Testis (tissue), 3 donors: ENCODE results near the gene CENPP. TPM values are rescaled to one million over a fixed set of nuclear protein-coding genes. Genes with fewer than 3 reads are reported as not detected.

Source experiments
- DNase-seq: peaks from one replicate; pipeline ENCODE4 v3.0.0-alpha.2; 2019
- H3K27ac ChIP-seq, 2 donors: fragments of 200-600 bp; sonication (generic); one replicate each; pipeline ENCODE4 v1.5.1; 2019
- H3K27me3 ChIP-seq: fragments of 200-600 bp; sonication (generic); one replicate; pipeline ENCODE4 v1.5.1; 2019
- H3K36me3 ChIP-seq: fragments of 200-600 bp; sonication (generic); one replicate; pipeline ENCODE4 v1.5.1; 2017; ENCODE audit warnings: low read depth; ENCODE audit errors: missing control alignments
- H3K4me1 ChIP-seq: fragments of 200-600 bp; sonication (generic); one replicate; pipeline ENCODE4 v1.5.1; 2019
- H3K4me3 ChIP-seq, 2 donors: fragments of 200-600 bp; sonication (generic); one replicate each; pipeline ENCODE4 v1.5.1; 2017 to 2019
- H3K9me3 ChIP-seq: fragments of 200-600 bp; sonication (generic); one replicate; pipeline ENCODE4 v1.5.1; 2017
- POLR2A ChIP-seq: fragments of 450-650 bp; IDR thresholded peaks from one replicate; pipeline ENCODE4 v1.6.1; 2017; ENCODE audit warnings: antibody characterized with exemption, mild to moderate bottlenecking, moderate library complexity
- WGBS, 2 donors: methylation state at CpG; one replicate each; pipeline ENCODE4 v1.1.5; 2018; 5-methylcytosine and 5-hydroxymethylcytosine counted together
- intact Hi-C: fragments of 100-400 bp; cut with DNase I; formaldehyde crosslinking; loops from one replicate; pipeline ENCODE4 v1.15.1; 2023; ENCODE audit warnings: low total_unique reads
- microRNA-seq, 2 donors: library from miRNA; unstranded; fragments of <30 nt; microRNA quantifications; one replicate each; pipeline ENCODE4, GENCODE V29; 2016; ENCODE audit warnings: borderline number of aligned reads in 2 of 2, borderline replicate concordance in 1 of 2
- polyA plus RNA-seq: library from polyadenylated mRNA; stranded (reverse); fragments of 350-450 nt; fragmentation: Illumina TruSeq; extraction: RNeasy Lipid Tissue Mini Kit (QIAGEN cat#74804); gene quantifications from one replicate; pipeline ENCODE4 v1.2.3, GENCODE V29; 2014; ENCODE audit warnings: low read depth, low replicate concordance; ENCODE audit not compliant: insufficient read depth
- small RNA-seq, 2 donors: library from RNA; depleted of rRNA; stranded (forward); fragments of <200 nt; gene quantifications; one replicate each; pipeline ENCODE3, GENCODE V24; 2016
- total RNA-seq, 2 donors: library from RNA; depleted of rRNA; stranded (reverse); fragments of >200 nt; gene quantifications; one replicate each; pipeline ENCODE4 v1.2.3, GENCODE V29; 2016
- TF ChIP-seq, protein P1 (sequence below), 3 experiments: fragments of 450-650 bp in 2 of 3; fragments of 200-600 bp in 1 of 3; sonication (generic) in 1 of 3; IDR thresholded peaks; one replicate each; pipeline ENCODE4 v1.5.1; 2016 to 2019; ENCODE audit warnings: antibody characterized with exemption in 3 of 3, mild to moderate bottlenecking in 2 of 3, moderate library complexity in 1 of 3

CENPP gene
- total and polyA plus RNA-seq, 3 donors from 2014 or later = 8.1 to 12.1 (median 9.6) TPM

DNA sequence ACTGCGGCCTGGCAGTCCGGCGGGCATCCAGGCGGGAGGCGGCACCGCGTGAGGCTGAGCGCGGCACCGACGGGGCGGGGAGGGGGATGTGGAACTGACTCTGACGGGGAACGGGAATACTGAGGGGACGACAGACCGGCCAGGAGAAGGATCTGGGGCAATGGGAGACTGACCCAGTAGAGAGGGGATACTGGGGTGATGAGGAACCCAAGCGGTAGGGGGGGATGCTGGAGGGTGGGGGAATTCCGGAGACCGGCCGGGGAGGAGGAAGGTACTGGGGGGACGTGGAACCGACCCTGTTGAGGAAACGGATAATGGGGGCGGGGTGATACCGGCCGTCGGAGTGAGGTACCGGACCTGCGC is 343.8 kb downstream of the CENPP start:
- Histone ChIP-seq H3K27me3 (no peaks in the 10 kb centered on the region), H3K27ac (peak overlapping the region; percentile 52 to 83), H3K4me1 (peaks cover 12% of the 10 kb centered on the region), H3K9me3 (no peaks in the 10 kb centered on the region), H3K36me3 (no peaks in the 10 kb centered on the region), H3K4me3 (peak overlapping the region; percentile 82 to 93)
- intact Hi-C loops = no loop called here
- WGBS, 2 donors = 0 to 1% methylated on average over 16 to 29 of the region's 29 CpGs
- TF ChIP-seq, protein P1, sequence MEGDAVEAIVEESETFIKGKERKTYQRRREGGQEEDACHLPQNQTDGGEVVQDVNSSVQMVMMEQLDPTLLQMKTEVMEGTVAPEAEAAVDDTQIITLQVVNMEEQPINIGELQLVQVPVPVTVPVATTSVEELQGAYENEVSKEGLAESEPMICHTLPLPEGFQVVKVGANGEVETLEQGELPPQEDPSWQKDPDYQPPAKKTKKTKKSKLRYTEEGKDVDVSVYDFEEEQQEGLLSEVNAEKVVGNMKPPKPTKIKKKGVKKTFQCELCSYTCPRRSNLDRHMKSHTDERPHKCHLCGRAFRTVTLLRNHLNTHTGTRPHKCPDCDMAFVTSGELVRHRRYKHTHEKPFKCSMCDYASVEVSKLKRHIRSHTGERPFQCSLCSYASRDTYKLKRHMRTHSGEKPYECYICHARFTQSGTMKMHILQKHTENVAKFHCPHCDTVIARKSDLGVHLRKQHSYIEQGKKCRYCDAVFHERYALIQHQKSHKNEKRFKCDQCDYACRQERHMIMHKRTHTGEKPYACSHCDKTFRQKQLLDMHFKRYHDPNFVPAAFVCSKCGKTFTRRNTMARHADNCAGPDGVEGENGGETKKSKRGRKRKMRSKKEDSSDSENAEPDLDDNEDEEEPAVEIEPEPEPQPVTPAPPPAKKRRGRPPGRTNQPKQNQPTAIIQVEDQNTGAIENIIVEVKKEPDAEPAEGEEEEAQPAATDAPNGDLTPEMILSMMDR (IDR thresholded peaks at IDR 0.05) = no peak
- TF ChIP-seq POLR2A = no peak
- no peak for DNase-seq

Small RNA genes lying within 50 kb of the gene (microRNA-seq; reads per million reads assigned to microRNA genes)
- gene MIR3651 (4.8 to 8.3 reads per million in 2 donors), gene MIR4670 (0 reads per million in 2 donors)

Small RNA genes lying within 50 kb of the gene (small RNA-seq; reads per million reads assigned to genes)
- gene AL157827.1 = 0 to 0.18 reads per million in 2 donors
- 0 reads per million in 2 donors for gene MIR3651
- 0 reads per million in 2 donors for gene MIR4670
- 1.3 to 1.4 reads per million in 2 donors for gene SNORA84

Other genes starting within 250 kb of the CENPP start
- gene SPTLC1, start 210.5 kb upstream of the CENPP start, total RNA-seq = 100 to 1,000 TPM in 1 of 2 donors, 10 to 100 TPM in 1; 77.1 to 104 TPM
- gene SPTLC1, start 210.5 kb upstream of the CENPP start, polyA plus RNA-seq = 71.6 TPM
- gene IARS1, start 32.3 kb upstream of the CENPP start, total RNA-seq = 100 to 1,000 TPM; 112 to 143 TPM
- gene IARS1, start 32.3 kb upstream of the CENPP start, polyA plus RNA-seq = 57.2 TPM
- 10 to 100 TPM; 46.0 to 60.5 TPM for gene NOL8, start 603 bp upstream of the CENPP start, total RNA-seq
- gene NOL8, start 603 bp upstream of the CENPP start, polyA plus RNA-seq = 12.5 TPM
- 1 to 10 TPM; 4.9 to 9.5 TPM for gene OGN, start 78.6 kb downstream of the CENPP start, total RNA-seq
- gene OGN, start 78.6 kb downstream of the CENPP start, polyA plus RNA-seq = 18.4 TPM
- gene OMD, start 98.5 kb downstream of the CENPP start, total RNA-seq = 1 to 10 TPM; 1.1 to 4.9 TPM
- 2.5 TPM for gene OMD, start 98.5 kb downstream of the CENPP start, polyA plus RNA-seq
- under 1 TPM; 0.12 to 0.39 TPM for gene ASPN, start 156.6 kb downstream of the CENPP start, total RNA-seq
- gene ASPN, start 156.6 kb downstream of the CENPP start, polyA plus RNA-seq = 5.0 TPM
- gene ECM2, start 210.0 kb downstream of the CENPP start, total RNA-seq = 10 to 100 TPM; 16.7 to 16.8 TPM
- 26.9 TPM for gene ECM2, start 210.0 kb downstream of the CENPP start, polyA plus RNA-seq